ENCODE results near the gene KPNA6. TPM values are rescaled to one million over a fixed set of nuclear protein-coding genes. Genes with fewer than 3 reads are reported as not detected.
A peak's percentile ranks its signal among the peaks of the same experiment; 100 is the strongest.

Gene KPNA6
- total RNA-seq, 3 donors from 2014 or later, result 35.5 to 53.1 (median 40.6) TPM

- TF ChIP-seq CTCF (IDR thresholded peaks at IDR 0.05), result no peak
- no peak for TF ChIP-seq POLR2AphosphoS5 (IDR thresholded peaks at IDR 0.05)
- TF ChIP-seq POLR2A (IDR thresholded peaks at IDR 0.05), result no peak
- no peaks in the 10 kb centered on the region for H3K9me3 ChIP-seq
- intact Hi-C loops (cut with DNase I; ENCODE audit: low total_unique reads), result no loop called here
These were observed 73.2 kb downstream of the KPNA6 start for GRCh38 chr1:32181065-32181464.

GRCh38 chr1:32181563-32181962 lies 73.7 kb downstream of the KPNA6 start:
- no peaks in the 10 kb centered on the region for H3K9me3 ChIP-seq
- H3K4me3 ChIP-seq, result peak overlapping the region; percentile 62 to 76 (median 71)
- DNase-seq (ENCODE audit: low spot score in 2 of 2), result no peak
- intact Hi-C loops (cut with DNase I; ENCODE audit: low total_unique reads), result no loop called here
- no peaks in the 10 kb centered on the region for H3K27me3 ChIP-seq
- peaks cover 0 to 21% of the 10 kb centered on the region in 2 donors for H3K4me1 ChIP-seq
- TF ChIP-seq POLR2A (IDR thresholded peaks at IDR 0.05) (no peak), CTCF (IDR thresholded peaks at IDR 0.05) (no peak)
- H3K36me3 ChIP-seq, result no peaks in the 10 kb centered on the region
- H3K27ac ChIP-seq, result peak overlapping the region; percentile 91 to 98

More at GRCh38 chr1:32181065-32181464, 73.2 kb downstream of the KPNA6 start:
- H3K4me3 ChIP-seq, result peak overlapping the region; percentile 62 to 76 (median 71)
- H3K4me1 ChIP-seq, result peaks cover 0 to 21% of the 10 kb centered on the region in 2 donors
- H3K36me3 ChIP-seq, result no peaks in the 10 kb centered on the region
- H3K27me3 ChIP-seq, result no peaks in the 10 kb centered on the region
- DNase-seq (ENCODE audit: low spot score in 2 of 2), result no peak
- peak overlapping the region; percentile 91 to 98 for H3K27ac ChIP-seq

- H3K4me1 ChIP-seq, result peaks cover 0 to 21% of the 10 kb centered on the region in 2 donors
- H3K36me3 ChIP-seq, result no peaks in the 10 kb centered on the region
- peak overlapping the region in 2 of 3 donors; percentile 45 to 71 for H3K4me3 ChIP-seq
These were observed 74.2 kb downstream of the KPNA6 start for GRCh38 chr1:32182060-32182459.

GRCh38 chr1:32184650-32185049 lies 76.8 kb downstream of the KPNA6 start:
- H3K27me3 ChIP-seq, result no peaks in the 10 kb centered on the region
- intact Hi-C loops (cut with DNase I; ENCODE audit: low total_unique reads), result no loop called here
- H3K27ac ChIP-seq, result no peak overlapping the region
- peak overlapping the region in 1 of 3 donors; percentile 28 for H3K4me3 ChIP-seq
- H3K9me3 ChIP-seq, result no peaks in the 10 kb centered on the region
- peaks cover 0 to 21% of the 10 kb centered on the region in 2 donors for H3K4me1 ChIP-seq
- H3K36me3 ChIP-seq, result no peaks in the 10 kb centered on the region
- TF ChIP-seq CTCF (IDR thresholded peaks at IDR 0.05) (no peak), POLR2A (IDR thresholded peaks at IDR 0.05) (no peak), POLR2AphosphoS5 (IDR thresholded peaks at IDR 0.05) (no peak)
- no peak for DNase-seq (ENCODE audit: low spot score in 2 of 2)

More at GRCh38 chr1:32182060-32182459, 74.2 kb downstream of the KPNA6 start:
- TF ChIP-seq CTCF (IDR thresholded peaks at IDR 0.05) (no peak), POLR2A (IDR thresholded peaks at IDR 0.05) (no peak), POLR2AphosphoS5 (IDR thresholded peaks at IDR 0.05) (no peak)
- DNase-seq (ENCODE audit: low spot score in 2 of 2), result no peak
- Histone ChIP-seq H3K27ac (no peak overlapping the region), H3K9me3 (no peaks in the 10 kb centered on the region), H3K27me3 (no peaks in the 10 kb centered on the region)
- intact Hi-C loops (cut with DNase I; ENCODE audit: low total_unique reads), result no loop called here

- Histone ChIP-seq H3K9me3 (no peaks in the 10 kb centered on the region), H3K27me3 (no peaks in the 10 kb centered on the region), H3K36me3 (peaks cover 6% of the 10 kb centered on the region), H3K4me3 (no peak overlapping the region), H3K27ac (no peak overlapping the region), H3K4me1 (peaks cover 0 to 16% of the 10 kb centered on the region in 2 donors)
- TF ChIP-seq POLR2A (IDR thresholded peaks at IDR 0.05) (no peak), POLR2AphosphoS5 (IDR thresholded peaks at IDR 0.05) (no peak), CTCF (IDR thresholded peaks at IDR 0.05) (no peak)
- intact Hi-C loops (cut with DNase I; ENCODE audit: low total_unique reads), result no loop called here
- DNase-seq (ENCODE audit: low spot score in 2 of 2), result no peak
These were observed 78.2 kb downstream of the KPNA6 start for GRCh38 chr1:32186077-32186476.

All from breast epithelium (tissue), 4 donors.